GM19328 (cell line): Measurements from ENCODE around the gene APOBEC4.

Experiments
- ATAC-seq: cut with Tn5 transposase; IDR thresholded peaks from one replicate; pipeline ENCODE4 v1.9.1; 2021; ENCODE audit warnings: mild to moderate bottlenecking, moderate library complexity; ENCODE audit not compliant: unreplicated experiment

The APOBEC4 gene

DNA sequence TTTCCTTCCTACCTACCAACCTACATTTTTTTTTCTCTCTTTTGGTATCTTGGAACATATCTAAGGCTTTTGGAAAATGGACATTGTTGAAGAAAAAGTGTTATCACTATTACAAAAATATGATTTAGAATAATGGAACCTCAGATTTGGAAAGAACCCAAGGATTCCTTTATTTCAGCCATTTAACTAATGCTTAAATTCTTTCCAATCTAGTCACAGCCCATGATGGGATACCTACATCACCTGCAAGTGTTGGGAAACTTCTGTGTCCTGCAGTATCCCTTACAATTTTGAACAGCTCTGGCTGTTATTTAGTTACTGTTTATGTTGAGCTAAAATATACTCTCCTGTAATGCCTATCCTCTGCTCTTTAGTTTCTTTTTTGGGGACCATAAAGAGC lies 22.3 kb upstream of the APOBEC4 start:
- no peak for ATAC-seq

DNA sequence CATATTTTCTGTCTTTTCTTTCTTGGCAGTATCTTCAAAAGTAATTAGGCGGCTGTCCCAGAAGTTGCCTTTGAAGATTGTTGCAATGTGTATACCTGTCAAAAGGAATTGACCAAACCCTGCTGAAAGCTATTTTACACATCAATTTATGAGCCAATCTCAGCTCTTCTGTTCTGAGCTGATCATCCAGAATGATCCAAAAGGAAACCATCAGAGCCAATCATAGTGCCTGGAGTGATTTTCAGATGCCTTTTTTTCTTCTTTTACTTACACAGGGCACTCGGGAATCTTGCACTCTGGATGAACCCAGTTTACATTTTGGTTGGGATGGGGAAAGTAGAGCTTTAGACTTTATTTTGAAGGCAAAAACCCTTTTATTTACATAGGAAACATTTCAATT lies 21.8 kb upstream of the APOBEC4 start:
- ATAC-seq = no peak

DNA sequence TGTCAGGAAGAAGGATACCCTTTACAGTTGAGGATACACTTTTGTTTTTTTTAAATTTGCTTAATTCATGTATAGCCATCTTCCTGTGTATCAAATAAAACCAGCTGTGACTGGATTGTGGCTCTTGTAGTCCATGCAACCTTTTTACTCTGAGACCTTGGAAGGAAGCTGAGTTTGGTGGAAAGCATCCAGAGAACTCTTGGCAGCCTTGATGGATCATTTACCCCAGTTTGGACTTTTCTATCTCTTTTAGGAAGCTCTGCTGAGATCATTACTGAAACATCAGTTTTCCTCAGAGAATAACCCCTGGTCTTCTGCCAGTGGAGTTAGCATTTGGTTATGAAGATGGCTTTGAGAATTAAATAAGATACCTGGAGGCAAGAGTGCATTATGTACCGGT lies 21.2 kb upstream of the APOBEC4 start:
- ATAC-seq = no peak

DNA sequence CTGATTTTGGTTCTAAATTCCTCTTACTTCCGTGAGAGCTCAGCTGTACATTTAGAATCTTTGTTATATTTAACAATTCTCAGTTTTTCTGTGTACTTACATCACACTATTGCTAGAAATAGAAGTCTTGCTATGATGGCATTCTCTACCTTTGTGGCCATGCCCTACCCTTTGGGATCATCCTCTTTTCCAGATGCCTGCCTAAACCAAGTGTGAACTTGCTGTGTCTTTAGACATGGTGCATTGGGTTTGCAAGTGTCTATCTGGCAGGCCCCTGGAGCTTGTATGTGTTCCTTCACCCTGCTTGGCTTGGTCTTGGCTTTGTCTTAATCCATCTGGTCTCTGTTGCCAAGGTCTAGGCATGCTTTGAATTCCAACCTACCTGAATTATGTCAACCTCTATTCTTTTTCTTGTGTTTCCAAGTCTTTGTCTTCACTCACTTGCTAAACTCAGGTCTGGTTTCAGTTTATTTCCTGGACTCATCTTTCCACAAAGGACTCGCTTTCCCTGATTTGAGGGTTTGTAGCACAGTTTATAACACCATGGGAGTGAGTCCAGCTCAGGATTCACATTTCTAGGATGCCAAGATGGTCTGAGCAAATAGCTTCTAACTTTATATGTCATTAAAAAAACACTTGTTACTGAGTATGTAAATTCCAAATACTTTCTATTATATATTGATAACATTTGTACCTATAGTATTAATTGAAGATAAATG lies 20.6 kb upstream of the APOBEC4 start:
- no peak for ATAC-seq

DNA sequence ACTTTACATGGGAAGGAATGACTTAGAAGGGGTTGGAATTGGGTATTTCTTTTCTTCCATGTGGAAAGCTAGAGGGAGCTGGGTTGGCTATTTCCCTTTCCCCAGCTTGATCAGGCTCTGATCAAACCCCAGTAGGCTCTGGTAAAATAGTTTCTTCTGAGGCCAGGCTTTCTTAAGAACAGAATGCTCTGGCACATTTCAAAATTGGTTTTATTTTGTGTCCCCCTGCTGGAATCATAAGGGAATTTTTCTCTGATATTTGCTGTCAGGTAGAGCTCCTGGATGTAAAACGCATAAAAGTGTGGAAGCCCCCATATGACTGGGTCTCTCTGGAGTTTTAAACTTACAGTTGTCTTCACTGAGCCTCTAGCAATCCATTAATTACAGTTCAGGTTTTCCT lies 17.1 kb upstream of the APOBEC4 start:
- ATAC-seq = no peak

DNA sequence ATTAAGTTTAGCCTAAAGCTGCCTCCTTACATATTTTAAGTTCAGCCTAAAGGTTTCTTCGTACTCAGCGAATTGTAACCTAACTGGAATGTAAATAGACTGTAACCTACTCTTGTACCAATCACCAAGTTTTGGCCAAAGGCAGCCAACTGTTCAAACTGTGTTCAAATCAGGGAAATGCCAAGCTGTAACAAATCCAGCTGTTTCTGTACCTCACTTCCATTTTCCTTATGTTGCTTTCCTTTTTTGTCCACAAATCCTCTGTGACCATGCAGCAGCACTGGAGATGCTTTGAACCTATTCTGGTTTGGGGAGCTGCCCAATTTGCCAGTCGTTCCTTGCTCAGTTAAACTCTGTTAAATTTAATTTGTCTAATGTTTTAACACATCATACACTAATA lies 3.2 kb upstream of the APOBEC4 start:
- ATAC-seq = no peak

DNA sequence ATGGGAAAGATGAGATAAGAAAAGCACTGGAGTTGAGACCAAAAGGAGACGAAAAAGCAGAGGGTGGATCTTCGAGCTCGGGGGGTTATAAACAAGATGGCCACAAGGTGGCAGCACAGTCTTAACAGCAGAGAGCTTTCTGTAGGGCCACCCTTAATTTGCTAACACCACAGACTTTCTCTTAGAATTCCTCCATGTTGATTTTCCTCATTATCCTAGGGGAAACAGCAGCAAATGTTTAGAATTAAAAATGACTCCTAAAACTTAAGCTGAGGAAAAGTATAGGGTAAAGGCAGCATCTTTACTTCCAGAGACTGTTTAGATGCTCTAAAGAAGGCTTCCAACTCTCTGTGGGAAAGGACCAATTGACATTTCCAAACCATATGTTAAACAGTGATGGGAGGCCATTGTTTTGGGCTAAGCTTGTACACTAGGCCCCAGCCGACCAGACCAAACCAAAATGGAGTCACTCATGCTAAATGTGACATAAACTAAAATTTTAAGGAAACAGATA lies 2.5 kb upstream of the APOBEC4 start:
- no peak for ATAC-seq

DNA sequence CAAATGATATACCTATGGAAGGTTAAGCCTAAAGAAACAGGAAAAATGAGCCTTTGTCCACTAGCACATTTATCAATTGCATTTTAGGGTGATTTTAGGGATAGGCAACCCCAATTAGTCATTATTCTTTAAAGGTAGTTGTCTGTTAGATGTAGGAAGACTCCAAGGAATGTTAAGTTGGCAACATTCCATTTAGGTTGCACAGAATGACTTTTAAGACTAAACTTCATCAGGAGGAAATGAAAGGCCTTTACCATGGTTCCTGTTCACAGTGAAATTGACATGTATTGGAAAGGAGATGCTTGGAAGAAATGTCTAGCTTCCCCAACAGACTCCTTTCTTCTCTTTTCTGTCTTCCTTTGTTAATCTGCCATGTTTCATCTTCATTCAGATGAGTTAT lies 1.6 kb upstream of the APOBEC4 start:
- ATAC-seq = no peak

DNA sequence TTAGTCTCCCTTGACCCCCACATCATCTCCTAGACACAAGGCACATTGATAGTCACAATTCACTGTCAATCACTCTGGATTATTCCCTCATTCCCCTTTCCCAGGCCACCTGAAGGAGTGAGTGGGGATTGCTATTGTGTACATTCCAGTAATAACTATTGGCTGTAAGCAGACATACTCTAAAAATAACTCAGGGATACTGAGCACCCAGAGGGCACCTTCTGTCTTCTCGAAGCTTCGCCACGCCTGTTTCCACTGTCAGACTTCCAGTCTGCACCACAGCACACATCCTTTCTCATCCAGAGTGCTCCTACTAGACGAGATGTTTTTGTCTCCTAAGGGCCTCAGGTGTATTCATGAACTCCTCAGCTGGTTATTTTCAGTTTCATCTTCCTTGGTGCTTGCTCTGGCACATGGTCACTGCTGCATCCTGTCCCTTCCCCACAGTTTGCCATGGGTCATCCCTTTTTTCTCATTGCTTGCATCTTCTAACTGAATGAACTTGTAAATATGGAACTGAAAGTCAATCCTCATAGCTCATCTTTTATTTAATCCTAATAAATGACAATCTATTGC lies 848 bp upstream of the APOBEC4 start:
- no peak for ATAC-seq

DNA sequence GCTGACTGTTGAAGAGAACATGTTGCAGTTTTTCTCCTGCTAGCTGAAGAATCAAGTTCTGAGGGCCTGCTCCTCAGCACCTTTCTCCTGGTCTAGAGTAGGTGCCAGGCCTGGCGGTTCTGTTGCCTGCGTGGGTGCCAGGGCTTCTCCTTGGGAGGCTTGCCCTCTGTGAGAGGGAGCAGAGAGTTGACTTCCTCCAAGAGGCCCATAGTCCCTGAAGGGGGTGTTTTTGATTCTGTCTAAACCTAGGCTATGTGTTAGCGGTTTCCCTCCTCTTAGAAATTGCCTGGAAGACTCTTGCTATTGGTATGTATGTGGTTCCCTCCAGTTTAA lies 312 bp upstream of the APOBEC4 start:
- no peak for ATAC-seq

DNA sequence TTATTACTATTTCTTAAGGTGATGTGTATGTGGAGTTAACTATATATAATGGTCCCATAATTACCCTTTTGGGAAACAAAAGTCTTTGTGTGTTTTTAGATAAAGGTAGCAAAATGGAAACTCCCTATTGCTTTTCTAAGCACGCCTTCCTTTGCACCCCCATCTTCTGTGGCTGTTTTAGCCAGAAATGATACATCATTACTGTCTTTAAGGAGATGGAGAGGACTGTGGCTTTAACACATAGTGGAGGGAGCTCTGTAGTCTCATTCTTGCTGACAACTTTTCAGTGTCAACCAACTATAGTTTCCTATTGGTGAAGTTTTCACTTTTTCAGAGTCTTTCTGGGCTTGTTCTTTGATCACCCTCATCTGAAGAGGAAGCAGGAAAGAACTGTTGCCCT lies 1.0 kb downstream of the APOBEC4 start:
- ATAC-seq = no peak

DNA sequence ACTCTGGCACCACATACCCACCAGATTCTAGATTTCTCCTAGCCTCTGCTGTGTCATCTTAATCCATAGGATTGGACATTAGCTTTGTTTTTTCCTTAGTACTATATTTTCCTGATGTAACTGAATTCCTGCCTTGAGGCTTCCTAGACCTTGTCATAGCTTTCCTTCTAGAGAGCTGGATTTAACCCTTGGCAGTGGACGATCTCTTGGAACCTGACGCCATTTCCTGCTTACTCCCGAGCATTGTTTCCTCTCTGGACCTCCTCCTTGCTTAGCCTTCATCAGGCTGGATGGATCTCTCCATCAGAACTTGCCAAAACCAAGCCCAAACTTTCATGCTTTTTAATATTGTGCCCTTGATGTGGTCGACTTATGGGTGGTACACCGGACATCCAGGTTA lies 1.5 kb downstream of the APOBEC4 start:
- ATAC-seq = no peak

DNA sequence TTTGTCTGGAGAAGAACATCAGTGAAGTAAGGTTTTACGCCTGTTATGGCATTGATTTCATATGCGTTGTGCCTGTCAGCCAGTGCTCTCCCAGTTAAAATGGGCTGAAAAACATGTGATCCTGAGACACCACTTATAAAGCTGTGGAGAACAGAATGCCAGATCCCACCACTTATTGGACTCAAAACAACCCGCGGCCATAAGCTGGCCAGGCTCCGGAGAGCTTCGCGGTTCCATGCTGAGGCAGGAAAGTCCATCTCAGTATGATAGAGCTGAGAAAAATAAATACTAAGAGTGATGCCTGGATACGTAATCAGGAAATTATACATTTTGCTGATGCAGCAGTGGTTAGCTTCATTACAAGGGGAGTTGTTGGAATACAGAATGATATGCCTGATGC lies 5.1 kb downstream of the APOBEC4 start:
- no peak for ATAC-seq

DNA sequence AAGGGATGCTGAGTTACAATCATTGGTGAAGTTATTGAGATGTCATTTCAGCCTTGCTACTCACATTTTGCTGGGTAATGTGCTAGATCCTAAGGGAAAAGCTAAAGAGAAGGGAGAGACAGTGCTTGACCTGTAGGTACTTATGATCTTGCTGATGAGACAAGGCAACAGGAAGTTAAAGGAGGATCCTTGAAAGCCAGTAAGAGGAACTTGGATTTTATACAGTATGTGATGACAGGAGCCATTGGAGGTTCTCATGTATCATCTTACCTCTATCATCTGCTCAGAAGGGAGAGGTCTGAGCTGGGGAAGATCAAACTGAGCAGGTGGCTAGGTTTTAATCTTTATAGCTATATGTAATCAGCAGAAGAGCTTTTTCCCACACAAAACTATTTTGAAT lies 6.3 kb downstream of the APOBEC4 start:
- ATAC-seq = no peak

DNA sequence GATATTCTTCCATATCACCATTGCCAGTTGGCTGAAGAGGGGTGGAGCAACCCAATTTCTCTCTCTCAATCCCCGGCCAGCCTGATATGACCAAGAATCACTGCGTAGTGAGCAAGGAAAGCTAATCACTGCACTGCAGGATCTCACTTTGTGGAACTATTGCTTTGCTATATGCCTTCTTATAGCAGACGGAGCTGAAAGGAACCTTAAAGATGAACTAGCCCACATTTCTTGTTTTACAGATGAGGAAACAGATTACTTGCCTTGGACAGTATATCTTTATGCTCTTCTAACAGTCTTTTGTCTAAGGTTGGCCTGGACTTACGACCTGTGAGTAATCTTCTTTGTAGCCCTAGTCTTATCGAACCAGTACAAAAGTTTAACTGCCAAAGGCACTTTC lies 7.6 kb downstream of the APOBEC4 start:
- ATAC-seq = no peak

DNA sequence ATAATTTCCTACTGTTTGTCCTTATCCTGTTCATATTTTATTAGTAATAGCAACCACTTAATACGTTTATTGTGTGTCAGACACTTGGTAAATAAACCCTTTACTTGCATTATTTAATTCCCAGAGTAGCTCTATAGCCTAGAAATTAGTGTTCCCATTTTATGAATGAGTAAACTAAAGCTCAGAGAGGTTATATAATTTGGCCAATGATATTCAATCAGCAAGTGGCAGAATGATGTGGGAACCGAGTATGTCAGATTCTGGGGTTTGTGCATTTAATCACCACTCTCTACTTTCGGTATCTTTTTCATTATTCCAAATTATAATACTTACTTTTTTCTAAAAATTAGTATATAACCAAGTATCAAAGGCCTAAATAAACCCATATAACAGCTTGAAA lies 10.9 kb downstream of the APOBEC4 start:
- no peak for ATAC-seq

DNA sequence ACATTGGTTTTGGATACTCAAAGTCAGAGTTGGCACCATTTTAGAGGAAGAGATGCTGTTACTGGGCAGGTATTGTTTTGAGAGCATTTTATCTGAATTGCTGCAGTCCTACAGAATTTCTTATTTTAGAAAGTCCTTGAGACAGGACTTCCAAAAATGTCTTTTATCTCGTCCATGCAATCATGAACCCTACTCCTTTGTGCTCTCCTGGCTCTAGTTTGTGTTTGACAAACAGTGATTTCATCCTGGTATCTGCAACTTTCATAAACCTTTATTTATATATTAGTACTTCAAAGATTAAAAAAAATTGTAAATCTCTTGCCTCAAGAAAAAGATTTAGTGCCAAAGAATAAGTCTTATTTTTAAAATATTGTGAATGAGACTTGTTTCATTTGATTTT lies 12.9 kb downstream of the APOBEC4 start:
- no peak for ATAC-seq

DNA sequence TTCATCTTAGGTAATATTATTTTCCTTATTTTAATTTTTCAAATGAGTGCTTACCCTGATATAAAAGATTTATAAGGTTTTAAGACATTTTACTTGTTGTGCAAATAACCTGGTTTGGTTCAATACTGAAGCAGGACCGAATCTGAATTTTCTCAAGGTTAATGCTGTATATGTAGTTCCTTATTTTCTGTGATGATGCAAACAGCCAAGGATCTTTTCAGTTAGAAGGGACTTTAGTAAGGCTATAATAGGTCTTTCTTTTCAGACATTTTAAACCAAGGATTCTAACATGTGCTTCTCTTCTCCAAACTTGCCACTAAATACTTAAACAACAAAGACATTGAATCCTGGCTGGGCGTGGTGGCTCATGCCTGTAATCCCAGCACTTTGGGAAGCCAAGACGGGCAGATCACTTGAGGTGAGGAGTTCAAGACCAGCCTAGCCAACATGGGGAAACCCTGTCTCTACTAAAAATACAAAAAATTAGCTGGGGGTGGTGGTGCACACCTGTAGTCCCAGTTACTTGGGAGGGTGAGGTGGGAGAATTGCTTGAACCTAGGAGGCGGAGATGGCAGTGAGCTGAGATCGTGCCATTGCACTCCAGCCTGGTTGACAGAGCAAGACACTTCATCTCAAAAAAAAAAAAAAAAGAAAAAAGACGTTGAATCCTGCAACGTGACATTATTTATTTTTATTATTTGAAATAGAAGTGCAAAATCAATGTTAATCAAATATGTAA lies 14.3 kb downstream of the APOBEC4 start:
- no peak for ATAC-seq

DNA sequence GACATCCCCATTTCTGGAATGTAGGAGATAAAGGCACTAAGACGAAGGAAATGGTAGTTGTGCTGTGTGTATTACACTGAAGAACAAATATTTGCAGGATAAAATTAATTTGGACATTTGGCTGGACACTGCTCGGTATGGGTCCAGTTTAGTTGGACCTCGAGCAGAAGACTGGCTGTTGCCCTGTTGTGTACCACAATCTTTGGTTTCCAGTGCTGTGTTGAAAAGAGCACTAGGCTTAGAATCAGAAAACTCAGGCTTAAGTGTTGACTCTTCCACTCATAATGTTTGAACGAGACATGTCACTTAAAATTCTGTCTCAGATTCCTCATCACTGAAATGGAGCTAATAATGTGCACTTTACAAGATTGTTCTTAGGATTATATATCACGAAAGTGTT lies 16.3 kb downstream of the APOBEC4 start:
- no peak for ATAC-seq

DNA sequence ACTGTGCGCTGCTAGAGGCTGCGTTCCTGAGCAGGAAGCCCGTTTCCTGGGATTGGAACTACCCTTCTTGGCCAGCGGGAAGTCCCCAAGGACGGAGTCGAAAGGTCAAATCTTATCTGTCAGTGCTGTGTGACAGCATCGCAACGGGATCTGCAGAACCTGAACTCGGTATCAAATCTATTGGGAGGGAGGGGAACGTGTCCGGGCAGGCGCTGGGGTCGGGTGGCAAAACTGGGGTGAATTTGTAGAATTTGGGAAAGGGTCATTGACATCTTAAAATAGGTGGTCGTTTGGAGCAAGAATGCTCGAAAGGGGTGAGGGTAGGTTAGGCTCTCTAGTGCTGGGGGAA lies 16.8 kb downstream of the APOBEC4 start:
- ATAC-seq = no peak

DNA sequence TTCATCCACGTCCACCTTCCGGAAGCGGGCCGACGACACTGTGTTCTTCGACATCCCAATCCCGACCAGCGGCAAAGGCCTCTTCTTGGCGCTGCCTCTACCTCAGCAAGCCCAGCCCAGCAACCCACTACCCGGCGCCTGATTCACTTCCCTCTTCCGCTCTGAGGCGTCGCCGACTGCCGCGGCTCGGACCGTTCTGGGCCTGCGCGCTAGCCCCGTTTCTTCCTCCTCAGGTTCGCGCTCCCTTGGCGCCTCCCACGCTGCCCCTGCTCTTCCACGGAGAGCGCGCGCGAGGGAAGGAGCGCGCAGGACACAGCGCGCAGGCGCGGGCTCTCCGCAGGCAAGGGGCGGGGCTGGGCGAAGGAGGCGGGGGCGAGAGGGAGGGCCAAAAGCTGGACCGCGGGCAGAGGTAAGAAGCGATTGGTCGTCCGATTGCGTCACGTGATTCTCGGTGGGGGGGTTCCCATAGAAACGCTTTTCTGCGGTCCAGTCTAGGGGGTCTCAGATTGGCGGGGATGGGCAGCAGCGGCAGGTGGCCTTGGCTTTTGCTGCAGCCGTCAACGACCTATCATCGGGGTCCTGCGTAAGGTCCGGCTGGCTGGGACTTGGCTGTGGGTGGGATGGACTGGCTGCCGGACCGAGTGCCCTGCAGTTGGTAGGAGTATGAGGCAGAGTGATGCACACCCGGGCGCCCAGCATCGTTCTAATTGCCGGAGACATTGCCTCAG lies 17.3 kb downstream of the APOBEC4 start, which contains the start of gene ARPC5:
TSS of gene ARPC5 (minus strand) at position 178 of the 728 bp plus-strand sequence. CDS start at position 54, 124 bp downstream.
- peak; percentile 82 for ATAC-seq
